GM23248 (cell line): Measurements from ENCODE around the gene TMEM271. TPM values are rescaled to one million over a fixed set of nuclear protein-coding genes. Genes with fewer than 3 reads are reported as not detected.

Source experiments
- DNase-seq: peaks from one replicate; pipeline ENCODE4 v3.0.0-alpha.2; 2015
- H2AFZ ChIP-seq: fragments of 200-600 bp; sonication (generic); 2 replicates; pipeline ENCODE4 v1.6.1; 2016; ENCODE audit warnings: antibody characterized with exemption
- H3F3A ChIP-seq: fragments of 200-600 bp; sonication (generic); 2 replicates; pipeline ENCODE4 v1.6.1; 2016; ENCODE audit warnings: mild to moderate bottlenecking, antibody characterized with exemption, mixed run types; ENCODE audit not compliant: insufficient read depth
- H3K27ac ChIP-seq: fragments of 200-600 bp; sonication (generic); 2 replicates; pipeline ENCODE4 v1.5.1; 2016; ENCODE audit warnings: mild to moderate bottlenecking
- H3K27me3 ChIP-seq: fragments of 200-600 bp; sonication (generic); replicated peaks from 2 replicates; pipeline ENCODE4 v1.6.1; 2016; ENCODE audit warnings: mild to moderate bottlenecking; ENCODE audit not compliant: insufficient read depth
- H3K36me3 ChIP-seq: fragments of 200-600 bp; sonication (generic); 2 replicates; pipeline ENCODE4 v1.6.1; 2016; ENCODE audit warnings: low read depth, mild to moderate bottlenecking
- H3K4me1 ChIP-seq: fragments of 200-600 bp; sonication (generic); 2 replicates; pipeline ENCODE4 v1.6.1; 2016; ENCODE audit warnings: mild to moderate bottlenecking; ENCODE audit not compliant: insufficient read depth
- H3K4me2 ChIP-seq: fragments of 200-600 bp; sonication (generic); one replicate; pipeline ENCODE4 v1.6.1; 2016; ENCODE audit warnings: mild to moderate bottlenecking; ENCODE audit not compliant: unreplicated experiment
- H3K4me3 ChIP-seq: fragments of 200-600 bp; sonication (generic); 2 replicates; pipeline ENCODE4 v1.5.1; 2016; ENCODE audit warnings: mild to moderate bottlenecking
- H3K79me2 ChIP-seq: fragments of 200-600 bp; sonication (generic); 2 replicates; pipeline ENCODE4 v1.6.1; 2016; ENCODE audit warnings: mild to moderate bottlenecking; ENCODE audit not compliant: insufficient read depth
- H3K9ac ChIP-seq: fragments of 200-600 bp; sonication (generic); 2 replicates; pipeline ENCODE4 v1.6.1; 2016; ENCODE audit warnings: mild to moderate bottlenecking
- H3K9me2 ChIP-seq: fragments of 200-600 bp; sonication (generic); 2 replicates; pipeline ENCODE4 v1.6.1; 2016; ENCODE audit warnings: mixed run types, mild to moderate bottlenecking, moderate library complexity; ENCODE audit not compliant: insufficient read depth
- H3K9me3 ChIP-seq: fragments of 200-600 bp; sonication (generic); one replicate; pipeline ENCODE4 v1.6.1; 2017; ENCODE audit warnings: low read depth
- H4K20me1 ChIP-seq: fragments of 200-600 bp; sonication (generic); 2 replicates; pipeline ENCODE4 v1.6.0; 2016; ENCODE audit not compliant: insufficient read depth
- EZH2 ChIP-seq: fragments of 200-600 bp; sonication (generic); IDR thresholded peaks from 2 replicates; pipeline ENCODE4 v1.6.1; 2018; ENCODE audit warnings: antibody characterized with exemption, mild to moderate bottlenecking; ENCODE audit not compliant: insufficient read depth, poor library complexity, severe bottlenecking
- EZH2phosphoT487 ChIP-seq: fragments of 200-600 bp; sonication (generic); IDR thresholded peaks from 2 replicates; pipeline ENCODE4 v1.6.1; 2018; ENCODE audit warnings: antibody characterized with exemption, moderate library complexity, mild to moderate bottlenecking, low read depth; ENCODE audit not compliant: insufficient read depth
- WGBS, 2 experiments: methylation state at CpG; one replicate each; pipeline ENCODE4 v1.1.6; 2015 to 2017; ENCODE audit warnings: low lambda C conversion rate in 2 of 2, low coverage in 1 of 2; ENCODE audit errors: missing lambda C conversion rate in 2 of 2; 5-methylcytosine and 5-hydroxymethylcytosine counted together
- in situ Hi-C: fragments of 300-500 bp; cut with MboI; formaldehyde crosslinking; loops from 2 replicates; pipeline ENCODE4 v1.15.0; 2020
- polyA plus RNA-seq: library from polyadenylated mRNA; unstranded; fragments of >200 nt; fragmentation: Nextera tagmentation; extraction: Ambion mirVana; gene quantifications from 2 replicates; pipeline ENCODE4 v1.2.1, GENCODE V29; 2016
- total RNA-seq: library from RNA; depleted of rRNA; stranded (reverse); fragments of >200 nt; shearing (Covaris generic); gene quantifications from 2 replicates; pipeline ENCODE4 v1.2.3, GENCODE V29; 2014

TMEM271 gene
- total and polyA plus RNA-seq, 2 experiments from 2014 or later, result not detected

- Histone ChIP-seq H3F3A (0 out of 2 replicates have a peak, but pooled peaks cover 9% of the 10 kb centered on the region), H3K36me3 (no peaks in the 10 kb centered on the region), H3K9me2 (no peaks in the 10 kb centered on the region), H3K9ac (no peak overlapping the region), H4K20me1 (no peaks in the 10 kb centered on the region), H3K4me3 (no peak overlapping the region), H3K4me1 (no peaks in the 10 kb centered on the region), H2AFZ (no peak overlapping the region), H3K27ac (no peak overlapping the region), H3K79me2 (no peaks in the 10 kb centered on the region), H3K9me3 (no peaks in the 10 kb centered on the region), H3K27me3 (peaks cover 6% of the 10 kb centered on the region; the same call in 1 of the 2 replicates), H3K4me2 (no peak overlapping the region)
- in situ Hi-C loops, result no loop called here
- no peak for TF ChIP-seq EZH2
- no peak for TF ChIP-seq EZH2phosphoT487
- no peak for DNase-seq
- WGBS, 2 experiments, result 84 to 85% methylated on average over 18 to 19 of the region's 19 CpGs
These were observed 44.8 kb upstream of the TMEM271 start for GRCh38 chr4:620851-621261.

- in situ Hi-C loops, result no loop called here
- Histone ChIP-seq H4K20me1 (no peaks in the 10 kb centered on the region), H3K9ac (no peak overlapping the region), H3K9me3 (no peaks in the 10 kb centered on the region), H3K79me2 (no peaks in the 10 kb centered on the region), H3F3A (0 out of 2 replicates have a peak, but pooled peaks cover 9% of the 10 kb centered on the region), H3K27me3 (peaks cover 13% of the 10 kb centered on the region), H2AFZ (no peak overlapping the region), H3K4me3 (no peak overlapping the region), H3K27ac (no peak overlapping the region), H3K4me1 (no peaks in the 10 kb centered on the region), H3K9me2 (no peaks in the 10 kb centered on the region), H3K36me3 (no peaks in the 10 kb centered on the region), H3K4me2 (no peak overlapping the region)
- no peak for DNase-seq
- 43 to 50% methylated on average over 11 of the region's 11 CpGs for WGBS, 2 experiments
- TF ChIP-seq EZH2 (no peak), EZH2phosphoT487 (no peak)
These were observed 44.1 kb upstream of the TMEM271 start for GRCh38 chr4:620201-620600.

GRCh38 chr4:617644-618641 lies 41.8 kb upstream of the TMEM271 start:
- no peak overlapping the region for H3K27ac ChIP-seq
- H4K20me1 ChIP-seq, result no peaks in the 10 kb centered on the region
- H3K4me3 ChIP-seq, result no peak overlapping the region
- H3K4me2 ChIP-seq, result no peak overlapping the region
- no peaks in the 10 kb centered on the region for H3K79me2 ChIP-seq
- H2AFZ ChIP-seq, result no peak overlapping the region
- H3K9me3 ChIP-seq, result no peaks in the 10 kb centered on the region
- TF ChIP-seq EZH2, result no peak
- no peak for TF ChIP-seq EZH2phosphoT487
- H3K4me1 ChIP-seq, result no peaks in the 10 kb centered on the region
- no peaks in the 10 kb centered on the region for H3K9me2 ChIP-seq
- in situ Hi-C loops, result no loop called here
- WGBS, 2 experiments, result 36 to 44% methylated on average over 17 to 18 of the region's 18 CpGs
- no peak overlapping the region for H3K9ac ChIP-seq
- no peaks in the 10 kb centered on the region for H3K36me3 ChIP-seq
- 0 out of 2 replicates have a peak, but pooled peaks cover 9% of the 10 kb centered on the region for H3F3A ChIP-seq
- H3K27me3 ChIP-seq, result peaks cover 30% of the 10 kb centered on the region
- DNase-seq, result no peak

GRCh38 chr4:616911-617643 lies 41.0 kb upstream of the TMEM271 start:
- in situ Hi-C loops, result no loop called here
- Histone ChIP-seq H3K9me2 (no peaks in the 10 kb centered on the region), H3K79me2 (no peaks in the 10 kb centered on the region), H3K4me3 (no peak overlapping the region), H3K9ac (no peak overlapping the region), H2AFZ (no peak overlapping the region), H3K4me1 (no peaks in the 10 kb centered on the region), H3K27me3 (peaks cover 30% of the 10 kb centered on the region), H4K20me1 (no peaks in the 10 kb centered on the region), H3K27ac (no peak overlapping the region), H3F3A (0 out of 2 replicates have a peak, but pooled peaks cover under 1% of the 10 kb centered on the region), H3K4me2 (no peak overlapping the region), H3K36me3 (no peaks in the 10 kb centered on the region), H3K9me3 (no peaks in the 10 kb centered on the region)
- DNase-seq, result no peak
- WGBS, 2 experiments, result 73 to 77% methylated on average over 23 to 27 of the region's 27 CpGs
- TF ChIP-seq EZH2 (no peak), EZH2phosphoT487 (no peak)
